GM12878 (cell line): Measurements from ENCODE around the gene RANBP1. TPM values are rescaled to one million over a fixed set of nuclear protein-coding genes. Genes with fewer than 3 reads are reported as not detected.

Experiments used
- ATAC-seq: fragments of 200-7000 bp; cut with Tn5 transposase; 3 replicates; pipeline ENCODE4 v1.9.1; 2020; ENCODE audit warnings: mild to moderate bottlenecking, moderate library complexity
- BruUV-seq: library from RNA; stranded (reverse); fragments of 400-500 nt; replicated peaks from 2 replicates; lab custom pipeline; 2021; lab: Mats Ljungman, UMichigan
- CTCF ChIA-PET: fragments of 300-600 bp; sonication (Branson Sonifier 250); formaldehyde crosslinking; extraction: SDS; loops from one replicate; lab custom pipeline; 2021; ENCODE audit warnings: inconsistent platforms; lab: Yijun Ruan, JAX
- POLR2A ChIA-PET: fragments of 350-600 bp; formaldehyde crosslinking; extraction: SDS; loops from one replicate; lab custom pipeline; 2021; ENCODE audit warnings: inconsistent platforms; lab: Charles Lee
- RAD21 ChIA-PET: fragments of 300-600 bp; sonication (Branson Sonifier 250); formaldehyde crosslinking; loops from one replicate; lab custom pipeline; 2023; ENCODE audit warnings: antibody characterized with exemption; ENCODE audit not compliant: unreplicated experiment; lab: Charles Lee
- SMC1A ChIA-PET: fragments of 300-600 bp; sonication (Branson Sonifier 250); formaldehyde crosslinking; loops from one replicate; lab custom pipeline; 2023; ENCODE audit not compliant: unreplicated experiment, uncharacterized antibody; lab: Charles Lee
- DNase-seq: peaks from one replicate; pipeline ENCODE4 v3.0.0-alpha.2; 2011; ENCODE audit warnings: low read depth, low spot score
- FAIRE-seq: peaks from 3 replicates; lab custom pipeline; 2011; peaks lifted over from hg19 to GRCh38; lab: Jason Lieb, UNC
- H2AFZ ChIP-seq: 2 replicates; pipeline ENCODE4 v1.6.0; 2011; ENCODE audit warnings: low read depth, low read length, control low read depth; ENCODE audit not compliant: control insufficient read depth
- H3K27ac ChIP-seq: 2 replicates; pipeline ENCODE4 v1.5.1; 2011; ENCODE audit warnings: control low read depth; ENCODE audit not compliant: control insufficient read depth, insufficient read depth
- H3K27me3 ChIP-seq, 2 experiments: replicated peaks in 1 of 2; 2 replicates each; pipeline versions ENCODE4 v1.6.0 to v1.6.1; 2011; ENCODE audit warnings: low read length in 1 of 2; ENCODE audit not compliant: control insufficient read depth in 2 of 2, insufficient read depth in 2 of 2
- H3K36me3 ChIP-seq, 2 experiments: 2 replicates each; pipeline ENCODE4 v1.5.1; 2011; ENCODE audit warnings: low read length in 1 of 2; ENCODE audit not compliant: control insufficient read depth in 2 of 2, insufficient read depth in 2 of 2
- H3K4me1 ChIP-seq: 2 replicates; pipeline ENCODE4 v1.6.1; 2011; ENCODE audit warnings: mild to moderate bottlenecking, low read length, moderate library complexity, mixed read lengths; ENCODE audit not compliant: control insufficient read depth, insufficient read depth
- H3K4me2 ChIP-seq: 2 replicates; pipeline ENCODE4 v1.6.0; 2011; ENCODE audit warnings: control low read depth; ENCODE audit not compliant: control insufficient read depth, insufficient read depth
- H3K4me3 ChIP-seq: fragments of 200-600 bp; sonication (generic); 2 replicates; pipeline ENCODE4 v1.5.1; 2016
- H3K79me2 ChIP-seq: 2 replicates; pipeline ENCODE4 v1.6.0; 2011; ENCODE audit warnings: low read length; ENCODE audit not compliant: control insufficient read depth, insufficient read depth
- H3K9ac ChIP-seq: 2 replicates; pipeline ENCODE4 v1.8.0; 2011; ENCODE audit warnings: low read length, control low read depth, mixed read lengths; ENCODE audit not compliant: control insufficient read depth, insufficient read depth
- H3K9me3 ChIP-seq: replicated peaks from 3 replicates; pipeline ENCODE4 v1.5.1; 2011; ENCODE audit warnings: mild to moderate bottlenecking, low read length; ENCODE audit not compliant: control insufficient read depth, insufficient read depth
- H4K20me1 ChIP-seq: 2 replicates; pipeline ENCODE4 v1.6.0; 2011; ENCODE audit not compliant: control insufficient read depth, insufficient read depth
- BACH1 ChIP-seq: fragments of 450-650 bp; IDR thresholded peaks from 2 replicates; pipeline ENCODE4 v1.6.1; 2017; ENCODE audit warnings: mild to moderate bottlenecking, borderline replicate concordance
- MLLT1 ChIP-seq: fragments of 450-650 bp; IDR thresholded peaks from 2 replicates; pipeline ENCODE4 v1.6.1; 2016; ENCODE audit warnings: mild to moderate bottlenecking
- MYB ChIP-seq: fragments of 150-350 bp; IDR thresholded peaks from 2 replicates; pipeline ENCODE4 v1.6.1; 2014; ENCODE audit warnings: mild to moderate bottlenecking, low read depth, low read length, borderline replicate concordance
- WGBS: methylation state at CpG from one replicate; pipeline ENCODE4 v1.1.6; 2016; ENCODE audit warnings: low lambda C conversion rate; ENCODE audit not compliant: insufficient replicate concordance, insufficient coverage; ENCODE audit errors: missing lambda C conversion rate; 5-methylcytosine and 5-hydroxymethylcytosine counted together
- in situ Hi-C: fragments of 300-500 bp; cut with MboI; formaldehyde crosslinking; loops from 9 replicates; pipeline ENCODE4 v1.14.3; 2018; ENCODE audit warnings: mixed read lengths
- intact Hi-C: fragments of 100-400 bp; cut with micrococcal nuclease; formaldehyde crosslinking; loops from one replicate; pipeline ENCODE4 v1.14.2; 2022; ENCODE audit not compliant: unreplicated experiment
- polyA plus RNA-seq, 11 experiments: library from polyadenylated mRNA; depleted of rRNA in 4 of 11; unstranded in 6 of 11; stranded (reverse) in 5 of 11; fragments of >200 nt; fragmentation: Nextera tagmentation in 4 of 11; fragmentation: Illumina TruSeq in 1 of 11; extraction: Ambion mirVana in 4 of 11; extraction: Trizol in 1 of 11; gene quantifications; 1 replicate in 1 of 11; 2 replicates in 10 of 11; pipeline versions ENCODE4 v1.2.1 to v1.2.3, GENCODE V29; 2011 to 2016; ENCODE audit warnings: inconsistent platforms in 2 of 11, missing spikeins in 2 of 11, low read depth in 1 of 11
- total RNA-seq, 4 experiments: library from RNA; depleted of rRNA in 3 of 4; stranded (reverse); fragments of >200 nt in 3 of 4; fragmentation: Illumina TruSeq in 1 of 4; extraction: Trizol in 1 of 4; gene quantifications; 2 replicates each; pipeline versions ENCODE4 v1.2.1 to v1.2.3, GENCODE V29; 2013 to 2021

The RANBP1 gene
- total and polyA plus RNA-seq, 10 of the 15 experiments (the other 5 are each of a cell fraction or from before 2014, with no cell fraction given), result 55.3 to 808 (median 394) TPM

GRCh38 chr22:20116376-20116950, 559 bp downstream of the RANBP1 start:
- BruUV-seq, result TSS peak; percentile 81
- ATAC-seq, result peak; percentile 4
- RAD21 ChIA-PET, result no interaction called here
- peak overlapping the region; percentile 91 for H3K27ac ChIP-seq
- H3K27me3 ChIP-seq, result no peaks in the 10 kb centered on the region
- peak overlapping the region; percentile 76 for H2AFZ ChIP-seq
- intact Hi-C loops, result loop anchor here (5.0 kb wide), 1 partner anchor 144 kb away; no protein-coding TSS in a partner anchor
- 4% methylated on average over 20 of the region's 27 CpGs for WGBS
- peak overlapping the region; percentile 96 for H3K4me2 ChIP-seq
- no peak for DNase-seq
- peaks cover 33% of the 10 kb centered on the region for H3K4me1 ChIP-seq
- H4K20me1 ChIP-seq, result 0 out of 2 replicates have a peak, but pooled peaks cover 2% of the 10 kb centered on the region
- TF ChIP-seq MYB (no peak), BACH1 (0 out of 2 replicates have a peak, but pooled peaks have one; percentile 4), MLLT1 (no peak)
- TF ChIP-seq, all 136 proteins: peak for 1
- FAIRE-seq, result no peak
- H3K9ac ChIP-seq, result peak overlapping the region; percentile 91
- ChIA-PET POLR2A (interaction anchor here (1.3 kb wide), 2 partner anchors 97 to 174 kb away, joined by 3 to 5 read pairs; no protein-coding TSS in a partner anchor), CTCF (interaction anchor here (0.9 to 1.5 kb wide), 2 partner anchors 37 to 386 kb away, joined by 3 read pairs; no protein-coding TSS in a partner anchor), SMC1A (no interaction called here)
- H3K36me3 ChIP-seq, result peaks cover 32 to 41% of the 10 kb centered on the region in 2 experiments
- H3K79me2 ChIP-seq, result peaks cover 62% of the 10 kb centered on the region
- no peaks in the 10 kb centered on the region for H3K9me3 ChIP-seq
- in situ Hi-C loops, result no loop called here
- H3K4me3 ChIP-seq, result peak overlapping the region; percentile 83
